ENCODE results near the gene LDAH. TPM values are rescaled to one million over a fixed set of nuclear protein-coding genes. Genes with fewer than 3 reads are reported as not detected.

Gene LDAH
- total RNA-seq, 1 experiment from 2014 or later, result not detected

DNA sequence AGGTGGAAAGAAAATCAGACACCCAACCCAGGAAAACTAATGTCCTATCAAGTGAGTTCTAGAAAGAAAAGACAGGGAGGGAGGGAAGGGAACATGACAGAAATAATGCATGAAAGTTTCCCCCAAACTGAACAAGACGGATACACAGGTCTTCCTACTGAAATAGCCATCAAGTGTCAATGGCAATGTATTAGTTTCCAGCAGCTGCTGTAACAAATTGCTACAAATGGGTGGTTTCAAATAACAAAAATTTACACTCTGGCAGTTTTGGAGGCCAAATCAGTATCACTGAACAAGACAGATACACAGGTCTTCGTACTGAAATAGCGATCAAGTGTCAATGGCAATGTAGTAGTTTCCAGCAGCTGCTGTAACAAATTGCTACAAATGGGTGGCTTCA lies 70.6 kb downstream of the LDAH start:
- Histone ChIP-seq H3K9me3 (ENCODE audit: low read length) (no peaks in the 10 kb centered on the region), H4K20me1 (ENCODE audit: low read length) (no peaks in the 10 kb centered on the region), H3K4me1 (ENCODE audit: insufficient read depth, low read length) (no peaks in the 10 kb centered on the region), H2AFZ (ENCODE audit: low read length) (no peak overlapping the region), H3K27me3 (ENCODE audit: low read length) (peaks cover 20% of the 10 kb centered on the region), H3K27ac (ENCODE audit: low read length) (no peak overlapping the region), H3K9me2 (replicated peaks; ENCODE audit: low read length) (no peaks in the 10 kb centered on the region), H3F3A (ENCODE audit: low read length, unreplicated experiment) (no peaks in the 10 kb centered on the region), H3K4me3 (ENCODE audit: low read length) (no peak overlapping the region), H3K9ac (ENCODE audit: low read length) (no peak overlapping the region), H3K4me2 (ENCODE audit: low read length) (no peak overlapping the region), H3K36me3 (ENCODE audit: low read depth, low read length) (no peaks in the 10 kb centered on the region), H3K79me2 (ENCODE audit: low read length) (no peaks in the 10 kb centered on the region)
- no peak for ATAC-seq
- no peak for TF ChIP-seq EZH2 (IDR thresholded peaks at IDR 0.05; ENCODE audit: low read length, unreplicated experiment)
- no peak for TF ChIP-seq EZH2phosphoT487 (IDR thresholded peaks at IDR 0.05; ENCODE audit: borderline replicate concordance, low read length)
- TF ChIP-seq, protein P1, sequence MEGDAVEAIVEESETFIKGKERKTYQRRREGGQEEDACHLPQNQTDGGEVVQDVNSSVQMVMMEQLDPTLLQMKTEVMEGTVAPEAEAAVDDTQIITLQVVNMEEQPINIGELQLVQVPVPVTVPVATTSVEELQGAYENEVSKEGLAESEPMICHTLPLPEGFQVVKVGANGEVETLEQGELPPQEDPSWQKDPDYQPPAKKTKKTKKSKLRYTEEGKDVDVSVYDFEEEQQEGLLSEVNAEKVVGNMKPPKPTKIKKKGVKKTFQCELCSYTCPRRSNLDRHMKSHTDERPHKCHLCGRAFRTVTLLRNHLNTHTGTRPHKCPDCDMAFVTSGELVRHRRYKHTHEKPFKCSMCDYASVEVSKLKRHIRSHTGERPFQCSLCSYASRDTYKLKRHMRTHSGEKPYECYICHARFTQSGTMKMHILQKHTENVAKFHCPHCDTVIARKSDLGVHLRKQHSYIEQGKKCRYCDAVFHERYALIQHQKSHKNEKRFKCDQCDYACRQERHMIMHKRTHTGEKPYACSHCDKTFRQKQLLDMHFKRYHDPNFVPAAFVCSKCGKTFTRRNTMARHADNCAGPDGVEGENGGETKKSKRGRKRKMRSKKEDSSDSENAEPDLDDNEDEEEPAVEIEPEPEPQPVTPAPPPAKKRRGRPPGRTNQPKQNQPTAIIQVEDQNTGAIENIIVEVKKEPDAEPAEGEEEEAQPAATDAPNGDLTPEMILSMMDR (conservative IDR thresholded peaks at IDR 0.05; ENCODE audit: low read depth, low read length), result no peak
- no TSS peak for BruUV-seq (replicated peaks)
- intact Hi-C loops (cut with micrococcal nuclease), result no loop called here
- ChIA-PET POLR2A (ENCODE audit: unreplicated experiment) (interaction anchor here (0.5 kb wide), 1 partner anchor 1392 kb away, joined by 8 read pairs; no protein-coding TSS in a partner anchor), CTCF (no interaction called here)
- DNase-seq, result no peak

- Histone ChIP-seq H3K9me3 (ENCODE audit: low read length) (no peaks in the 10 kb centered on the region), H3K4me1 (ENCODE audit: insufficient read depth, low read length) (no peaks in the 10 kb centered on the region), H3F3A (ENCODE audit: low read length, unreplicated experiment) (no peaks in the 10 kb centered on the region), H3K36me3 (ENCODE audit: low read depth, low read length) (no peaks in the 10 kb centered on the region), H3K4me2 (ENCODE audit: low read length) (no peak overlapping the region), H4K20me1 (ENCODE audit: low read length) (no peaks in the 10 kb centered on the region), H3K9me2 (replicated peaks; ENCODE audit: low read length) (no peaks in the 10 kb centered on the region), H3K27me3 (ENCODE audit: low read length) (peaks cover 8% of the 10 kb centered on the region; the same call in 1 of the 2 replicates), H3K9ac (ENCODE audit: low read length) (no peak overlapping the region), H3K27ac (ENCODE audit: low read length) (no peak overlapping the region), H3K79me2 (ENCODE audit: low read length) (no peaks in the 10 kb centered on the region), H3K4me3 (ENCODE audit: low read length) (no peak overlapping the region), H2AFZ (ENCODE audit: low read length) (no peak overlapping the region)
- no TSS peak for BruUV-seq (replicated peaks)
- CTCF ChIA-PET, result no interaction called here
- TF ChIP-seq, protein P1 (conservative IDR thresholded peaks at IDR 0.05; ENCODE audit: low read depth, low read length), result no peak
- no peak for TF ChIP-seq EZH2 (IDR thresholded peaks at IDR 0.05; ENCODE audit: low read length, unreplicated experiment)
- no peak for TF ChIP-seq EZH2phosphoT487 (IDR thresholded peaks at IDR 0.05; ENCODE audit: borderline replicate concordance, low read length)
- ATAC-seq (no peak), DNase-seq (no peak)
- POLR2A ChIA-PET (ENCODE audit: unreplicated experiment), result no interaction called here
- intact Hi-C loops (cut with micrococcal nuclease), result no loop called here
These were observed 75.6 kb downstream of the LDAH start for GRCh38 chr2:20747317-20747716.

- ATAC-seq, result peak; percentile 35; the same call in 1 of the 2 replicates
- TF ChIP-seq, protein P1 (conservative IDR thresholded peaks at IDR 0.05; ENCODE audit: low read depth, low read length), result no peak
- TF ChIP-seq EZH2 (IDR thresholded peaks at IDR 0.05; ENCODE audit: low read length, unreplicated experiment), result no peak
- TF ChIP-seq EZH2phosphoT487 (IDR thresholded peaks at IDR 0.05; ENCODE audit: borderline replicate concordance, low read length), result no peak
- Histone ChIP-seq H3K36me3 (ENCODE audit: low read depth, low read length) (no peaks in the 10 kb centered on the region), H3F3A (ENCODE audit: low read length, unreplicated experiment) (no peaks in the 10 kb centered on the region), H3K9me3 (ENCODE audit: low read length) (no peaks in the 10 kb centered on the region), H3K27ac (ENCODE audit: low read length) (no peak overlapping the region), H3K9ac (ENCODE audit: low read length) (no peak overlapping the region), H3K4me1 (ENCODE audit: insufficient read depth, low read length) (no peaks in the 10 kb centered on the region), H4K20me1 (ENCODE audit: low read length) (no peaks in the 10 kb centered on the region), H2AFZ (ENCODE audit: low read length) (no peak overlapping the region), H3K4me2 (ENCODE audit: low read length) (no peak overlapping the region), H3K79me2 (ENCODE audit: low read length) (no peaks in the 10 kb centered on the region), H3K4me3 (ENCODE audit: low read length) (no peak overlapping the region), H3K27me3 (ENCODE audit: low read length) (peaks cover 16% of the 10 kb centered on the region), H3K9me2 (replicated peaks; ENCODE audit: low read length) (no peaks in the 10 kb centered on the region)
- POLR2A ChIA-PET (ENCODE audit: unreplicated experiment), result no interaction called here
- intact Hi-C loops (cut with micrococcal nuclease), result no loop called here
- DNase-seq, result peak; percentile 26
- BruUV-seq (replicated peaks), result no TSS peak
- CTCF ChIA-PET, result no interaction called here
These were observed 76.9 kb downstream of the LDAH start for GRCh38 chr2:20745924-20746555.
